ENCODE results near the gene KCND3. TPM values are rescaled to one million over a fixed set of nuclear protein-coding genes. Genes with fewer than 3 reads are reported as not detected.

The KCND3 gene
- total RNA-seq, 1 donor: 0.09 TPM

- TF ChIP-seq CTCF (IDR thresholded peaks at IDR 0.05; ENCODE audit: insufficient read depth, low read length): no peak
- no peak overlapping the region for H3K4me3 ChIP-seq (ENCODE audit: low read depth, low read length)
- no peak for DNase-seq (ENCODE audit: low read depth)
Measured at GRCh38 chr1:111863401-111863800, 126.1 kb downstream of the KCND3 start.

- no peak overlapping the region for H3K4me3 ChIP-seq (ENCODE audit: low read depth, low read length)
- TF ChIP-seq CTCF (IDR thresholded peaks at IDR 0.05; ENCODE audit: insufficient read depth, low read length): no peak
- no peak for DNase-seq (ENCODE audit: low read depth)
Measured at GRCh38 chr1:111862599-111862998, 126.9 kb downstream of the KCND3 start.

GRCh38 chr1:111861523-111861922 is 127.9 kb downstream of the KCND3 start:
- no peak for DNase-seq (ENCODE audit: low read depth)
- TF ChIP-seq CTCF (IDR thresholded peaks at IDR 0.05; ENCODE audit: insufficient read depth, low read length): no peak
- no peak overlapping the region for H3K4me3 ChIP-seq (ENCODE audit: low read depth, low read length)

- TF ChIP-seq CTCF (IDR thresholded peaks at IDR 0.05; ENCODE audit: insufficient read depth, low read length): no peak
- no peak for DNase-seq (ENCODE audit: low read depth)
Measured at GRCh38 chr1:111857194-111857651, 132.2 kb downstream of the KCND3 start.

GRCh38 chr1:111856411-111857185 is 132.9 kb downstream of the KCND3 start:
- no peak for TF ChIP-seq CTCF (IDR thresholded peaks at IDR 0.05; ENCODE audit: insufficient read depth, low read length)
- H3K4me3 ChIP-seq (ENCODE audit: low read depth, low read length): no peak overlapping the region
- DNase-seq (ENCODE audit: low read depth): no peak

More at GRCh38 chr1:111857194-111857651, 132.2 kb downstream of the KCND3 start:
- H3K4me3 ChIP-seq (ENCODE audit: low read depth, low read length): no peak overlapping the region

- TF ChIP-seq CTCF (IDR thresholded peaks at IDR 0.05; ENCODE audit: insufficient read depth, low read length): no peak
- no peak overlapping the region for H3K4me3 ChIP-seq (ENCODE audit: low read depth, low read length)
- DNase-seq (ENCODE audit: low read depth): no peak
Measured at GRCh38 chr1:111855260-111855659, 134.2 kb downstream of the KCND3 start.
